BE2C (cell line): ENCODE data around the gene GTPBP4.

Source experiments
- DNase-seq: peaks from one replicate; pipeline ENCODE4 v3.0.0-alpha.2; 2020
- H3K27me3 ChIP-seq: fragments of 250-450 bp; sonication (Bioruptor Pico); 2 replicates; pipeline ENCODE4 v1.5.1; 2020; ENCODE audit warnings: mild to moderate bottlenecking
- H3K36me3 ChIP-seq: fragments of 250-450 bp; sonication (Bioruptor Pico); 2 replicates; pipeline ENCODE4 v1.5.1; 2020; ENCODE audit warnings: mild to moderate bottlenecking
- H3K4me1 ChIP-seq: fragments of 250-450 bp; sonication (Bioruptor Pico); 2 replicates; pipeline ENCODE4 v1.5.1; 2020
- H3K4me3 ChIP-seq: 2 replicates; pipeline ENCODE4 v1.5.1; 2011; ENCODE audit warnings: low read depth, low read length
- H3K9me3 ChIP-seq: fragments of 250-450 bp; sonication (Bioruptor Pico); 2 replicates; pipeline ENCODE4 v1.5.1; 2020
- TF ChIP-seq, protein P1 (sequence below): IDR thresholded peaks from 2 replicates; pipeline ENCODE4 v1.5.1; 2012; ENCODE audit warnings: mild to moderate bottlenecking, low read depth, low read length

GTPBP4 gene

DNA sequence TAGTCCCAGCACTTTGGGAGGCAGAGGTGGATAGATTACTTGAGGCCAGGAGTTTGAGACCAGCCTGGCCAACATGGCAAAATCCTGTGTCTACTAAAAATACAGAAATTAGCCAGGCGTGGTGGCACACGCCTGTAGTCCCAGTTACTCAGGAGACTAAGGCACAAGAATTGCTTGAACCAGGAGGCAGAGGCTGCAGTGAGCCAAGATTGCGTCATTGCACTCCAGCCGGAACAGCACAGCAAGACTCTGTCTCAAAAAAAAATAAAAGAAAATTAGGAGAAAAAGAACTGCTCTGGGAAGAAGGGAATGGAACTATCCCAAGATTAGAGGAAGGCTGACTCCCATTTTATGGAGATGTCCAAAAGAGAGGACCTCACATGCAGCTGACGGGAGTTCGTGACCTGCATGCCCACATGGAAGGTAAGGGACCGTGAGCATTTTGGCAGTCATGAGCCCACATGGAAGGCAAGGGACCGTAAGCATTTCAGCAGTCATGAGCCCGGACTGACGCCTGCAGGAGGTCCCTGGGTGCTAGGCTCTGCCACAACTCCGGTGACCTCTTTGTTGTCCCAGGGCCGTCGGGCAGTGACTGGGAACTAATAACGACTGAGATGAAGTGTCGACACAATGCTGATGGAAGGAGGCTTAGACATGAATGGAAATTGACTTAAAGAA is 18.6 kb upstream of the GTPBP4 start:
- H3K9me3 ChIP-seq: no peaks in the 10 kb centered on the region
- TF ChIP-seq, protein P1, sequence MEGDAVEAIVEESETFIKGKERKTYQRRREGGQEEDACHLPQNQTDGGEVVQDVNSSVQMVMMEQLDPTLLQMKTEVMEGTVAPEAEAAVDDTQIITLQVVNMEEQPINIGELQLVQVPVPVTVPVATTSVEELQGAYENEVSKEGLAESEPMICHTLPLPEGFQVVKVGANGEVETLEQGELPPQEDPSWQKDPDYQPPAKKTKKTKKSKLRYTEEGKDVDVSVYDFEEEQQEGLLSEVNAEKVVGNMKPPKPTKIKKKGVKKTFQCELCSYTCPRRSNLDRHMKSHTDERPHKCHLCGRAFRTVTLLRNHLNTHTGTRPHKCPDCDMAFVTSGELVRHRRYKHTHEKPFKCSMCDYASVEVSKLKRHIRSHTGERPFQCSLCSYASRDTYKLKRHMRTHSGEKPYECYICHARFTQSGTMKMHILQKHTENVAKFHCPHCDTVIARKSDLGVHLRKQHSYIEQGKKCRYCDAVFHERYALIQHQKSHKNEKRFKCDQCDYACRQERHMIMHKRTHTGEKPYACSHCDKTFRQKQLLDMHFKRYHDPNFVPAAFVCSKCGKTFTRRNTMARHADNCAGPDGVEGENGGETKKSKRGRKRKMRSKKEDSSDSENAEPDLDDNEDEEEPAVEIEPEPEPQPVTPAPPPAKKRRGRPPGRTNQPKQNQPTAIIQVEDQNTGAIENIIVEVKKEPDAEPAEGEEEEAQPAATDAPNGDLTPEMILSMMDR: no peak
- peaks cover 4% of the 10 kb centered on the region for H3K4me1 ChIP-seq
- DNase-seq: no peak
- H3K4me3 ChIP-seq: no peak overlapping the region
- no peaks in the 10 kb centered on the region for H3K36me3 ChIP-seq
- H3K27me3 ChIP-seq: no peaks in the 10 kb centered on the region

DNA sequence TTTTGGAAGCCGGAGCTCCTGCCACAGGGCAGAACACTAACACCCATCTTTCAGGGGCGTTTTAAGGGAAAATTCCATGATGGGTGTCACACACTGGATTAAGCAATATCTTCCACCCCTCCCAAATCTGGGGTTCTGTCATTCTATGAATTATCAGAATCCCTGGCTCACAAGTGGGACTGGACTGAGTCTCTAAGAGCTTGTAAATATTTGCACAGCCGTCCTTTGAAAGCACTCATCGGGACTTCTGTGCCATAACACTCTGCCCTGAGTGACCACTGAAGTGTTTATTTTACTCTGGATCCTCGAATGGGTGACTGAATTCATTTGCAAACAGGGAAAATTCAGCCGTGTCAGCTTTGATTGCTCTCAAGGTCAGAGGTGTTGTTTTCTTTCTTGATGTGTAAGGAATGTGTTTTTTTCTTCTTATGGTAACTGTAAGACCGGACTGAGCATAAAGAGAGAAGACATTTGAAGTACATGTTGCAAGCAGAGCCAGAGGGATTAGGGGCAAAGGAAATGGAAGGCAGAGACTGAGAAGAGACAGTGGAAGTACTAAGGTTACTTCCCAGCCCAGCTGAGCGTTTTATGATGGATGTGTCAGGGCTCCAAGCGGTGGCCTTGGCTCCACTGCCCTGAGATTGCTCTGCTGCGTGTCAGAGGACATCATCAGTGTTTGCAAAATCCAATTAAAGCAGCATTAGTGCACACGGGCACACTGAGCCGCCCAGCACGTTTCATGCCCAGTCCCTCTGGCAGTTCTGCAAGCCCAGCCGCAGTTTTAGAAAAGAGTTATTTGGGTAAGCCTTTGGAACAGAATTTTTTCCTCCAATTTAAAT is 17.7 kb upstream of the GTPBP4 start:
- DNase-seq: peak; percentile 47
- H3K27me3 ChIP-seq: no peaks in the 10 kb centered on the region
- no peaks in the 10 kb centered on the region for H3K9me3 ChIP-seq
- TF ChIP-seq, protein P1: no peak
- no peaks in the 10 kb centered on the region for H3K36me3 ChIP-seq
- peak overlapping the region; percentile 11; the same call in 1 of the 2 replicates for H3K4me3 ChIP-seq
- peaks cover 4% of the 10 kb centered on the region for H3K4me1 ChIP-seq

DNA sequence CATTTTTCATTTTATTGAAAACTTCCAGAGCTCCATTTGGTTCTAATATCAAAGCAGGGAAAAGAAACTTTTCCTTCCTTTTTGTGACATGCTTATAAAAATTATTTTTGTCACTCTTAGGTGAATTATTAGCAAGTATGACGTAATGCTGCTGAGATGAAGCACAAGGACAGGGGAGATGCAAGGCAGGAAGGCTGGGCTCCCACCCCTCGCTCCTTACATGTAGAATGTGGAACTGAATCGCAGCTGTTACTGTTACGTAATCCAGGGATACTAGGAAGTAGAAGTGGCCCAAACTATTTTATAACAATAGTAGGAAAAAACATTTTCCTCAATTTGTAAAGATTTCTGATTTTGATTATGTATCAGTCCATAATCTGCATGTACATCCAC is 17.1 kb upstream of the GTPBP4 start:
- Histone ChIP-seq H3K9me3 (no peaks in the 10 kb centered on the region), H3K4me3 (peak overlapping the region; percentile 11; the same call in 1 of the 2 replicates), H3K36me3 (no peaks in the 10 kb centered on the region), H3K27me3 (no peaks in the 10 kb centered on the region), H3K4me1 (peaks cover 4% of the 10 kb centered on the region)
- no peak for DNase-seq
- TF ChIP-seq, protein P1: no peak

DNA sequence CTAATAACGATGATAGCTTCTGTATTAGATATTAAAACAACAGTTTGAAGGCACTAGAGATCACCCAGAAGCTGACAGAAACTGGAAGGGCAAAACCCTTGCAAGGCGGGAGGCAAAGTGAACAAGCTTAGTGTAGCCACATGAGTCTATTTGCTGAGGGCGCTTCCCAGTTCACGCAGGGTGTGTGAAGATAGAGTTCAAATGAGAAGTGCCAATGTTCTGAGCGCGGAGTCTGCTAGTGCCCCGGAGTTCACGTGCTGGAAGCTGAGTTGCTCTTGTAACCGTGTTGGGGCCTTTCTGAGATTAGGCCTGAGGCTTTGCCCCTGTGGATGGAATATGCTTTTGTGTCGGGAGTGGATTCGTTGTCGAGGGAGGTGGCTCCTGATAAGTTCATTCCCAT is 16.6 kb upstream of the GTPBP4 start:
- Histone ChIP-seq H3K27me3 (no peaks in the 10 kb centered on the region), H3K4me1 (peaks cover 4% of the 10 kb centered on the region), H3K9me3 (no peaks in the 10 kb centered on the region), H3K36me3 (no peaks in the 10 kb centered on the region), H3K4me3 (no peak overlapping the region)
- TF ChIP-seq, protein P1: no peak
- DNase-seq: no peak

DNA sequence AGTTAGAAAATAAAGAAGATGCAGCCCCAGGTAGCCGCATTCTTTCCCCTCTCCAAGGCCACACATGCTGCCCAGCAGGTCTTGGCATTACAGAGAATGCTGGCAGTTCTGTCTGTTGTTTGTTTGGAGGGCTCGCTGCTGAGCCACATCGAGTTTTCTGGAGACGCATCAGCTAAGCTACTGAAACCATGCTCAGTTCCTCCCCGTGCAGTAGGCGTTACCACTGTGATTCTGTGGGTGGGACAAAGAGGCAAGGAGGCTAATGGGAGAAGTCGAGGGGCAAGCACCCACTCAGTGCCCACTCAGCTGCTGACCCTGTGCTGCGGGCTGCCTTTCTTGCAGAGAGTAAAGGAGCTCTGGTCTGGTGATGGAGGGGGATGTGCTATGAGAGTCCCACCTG is 15.5 kb upstream of the GTPBP4 start:
- no peaks in the 10 kb centered on the region for H3K27me3 ChIP-seq
- H3K4me3 ChIP-seq: no peak overlapping the region
- no peaks in the 10 kb centered on the region for H3K9me3 ChIP-seq
- peaks cover 4% of the 10 kb centered on the region for H3K4me1 ChIP-seq
- H3K36me3 ChIP-seq: no peaks in the 10 kb centered on the region
- DNase-seq: no peak
- TF ChIP-seq, protein P1: no peak
